ENCODE results near the gene TCFL5.

Gene TCFL5

GRCh38 chr20:62895539-62895938 lies 33.9 kb upstream of the TCFL5 start:
- no peak for DNase-seq (ENCODE audit: low spot score)

GRCh38 chr20:62894261-62894660 lies 32.6 kb upstream of the TCFL5 start:
- no peak for DNase-seq (ENCODE audit: low spot score)

GRCh38 chr20:62893700-62894099 lies 32.1 kb upstream of the TCFL5 start:
- no peak for DNase-seq (ENCODE audit: low spot score)

- DNase-seq (ENCODE audit: low spot score) = no peak
Observed at GRCh38 chr20:62892348-62893304, 31.0 kb upstream of the TCFL5 start.

- no peak for DNase-seq (ENCODE audit: low spot score)
Observed at GRCh38 chr20:62891111-62891510, 29.5 kb upstream of the TCFL5 start.

- DNase-seq (ENCODE audit: low spot score) = no peak
Observed at GRCh38 chr20:62890444-62890843, 28.8 kb upstream of the TCFL5 start.

GRCh38 chr20:62889871-62890270 lies 28.2 kb upstream of the TCFL5 start:
- DNase-seq (ENCODE audit: low spot score) = no peak

GRCh38 chr20:62889411-62889810 lies 27.8 kb upstream of the TCFL5 start:
- DNase-seq (ENCODE audit: low spot score) = no peak

- no peak for DNase-seq (ENCODE audit: low spot score)
Observed at GRCh38 chr20:62888910-62889309, 27.3 kb upstream of the TCFL5 start.

- DNase-seq (ENCODE audit: low spot score) = no peak
Observed at GRCh38 chr20:62888406-62888805, 26.8 kb upstream of the TCFL5 start.

GRCh38 chr20:62887860-62888239 lies 26.2 kb upstream of the TCFL5 start:
- DNase-seq (ENCODE audit: low spot score) = no peak

- no peak for DNase-seq (ENCODE audit: low spot score)
Observed at GRCh38 chr20:62887152-62887859, 25.7 kb upstream of the TCFL5 start.

- no peak for DNase-seq (ENCODE audit: low spot score)
Observed at GRCh38 chr20:62886709-62887058, 25.1 kb upstream of the TCFL5 start.

- DNase-seq (ENCODE audit: low spot score) = no peak
Observed at GRCh38 chr20:62885896-62886708, 24.5 kb upstream of the TCFL5 start.

GRCh38 chr20:62885046-62885895 lies 23.6 kb upstream of the TCFL5 start:
- no peak for DNase-seq (ENCODE audit: low spot score)

GRCh38 chr20:62884556-62884955 lies 22.9 kb upstream of the TCFL5 start:
- no peak for DNase-seq (ENCODE audit: low spot score)

- DNase-seq (ENCODE audit: low spot score) = no peak
Observed at GRCh38 chr20:62882426-62882825, 20.8 kb upstream of the TCFL5 start.

- DNase-seq (ENCODE audit: low spot score) = no peak
Observed at GRCh38 chr20:62881662-62882395, 20.2 kb upstream of the TCFL5 start.

GRCh38 chr20:62880935-62881661 lies 19.5 kb upstream of the TCFL5 start:
- DNase-seq (ENCODE audit: low spot score) = no peak

Measured in HuH-7.5 (cell line).